Panc1 (cell line): ENCODE measurements around the gene MAN1A1. TPM values are rescaled to one million over a fixed set of nuclear protein-coding genes. Genes with fewer than 3 reads are reported as not detected.

Experiments
- ATAC-seq: fragments of 200-7000 bp; cut with Tn5 transposase; 2 replicates; pipeline ENCODE4 v1.9.1; 2020; ENCODE audit warnings: mild to moderate bottlenecking, moderate library complexity
- BruUV-seq: library from RNA; stranded (reverse); fragments of 400-500 nt; replicated peaks from 2 replicates; lab custom pipeline; 2021; lab: Mats Ljungman, UMichigan
- CTCF ChIA-PET: fragments of 300-600 bp; sonication (Branson Sonifier 250); formaldehyde crosslinking; loops from one replicate; lab custom pipeline; 2022; ENCODE audit warnings: antibody characterized with exemption; lab: Charles Lee
- POLR2A ChIA-PET: fragments of 300-600 bp; sonication (Branson Sonifier 250); formaldehyde crosslinking; loops from one replicate; lab custom pipeline; 2022; ENCODE audit warnings: antibody characterized with exemption; lab: Charles Lee
- DNase-seq: peaks from one replicate; pipeline ENCODE4 v3.0.0-alpha.2; 2010; ENCODE audit warnings: low read depth, low spot score
- H3K27ac ChIP-seq: 2 replicates; pipeline ENCODE4 v1.5.1; 2011; ENCODE audit warnings: mild to moderate bottlenecking, low read length, inconsistent platforms
- H3K27me3 ChIP-seq: fragments of 200-500 bp; sonication (Bioruptor generic); 2 replicates; pipeline ENCODE4 v1.6.0; 2014; ENCODE audit warnings: low read length, inconsistent platforms; ENCODE audit not compliant: control insufficient read depth, insufficient read depth
- H3K36me3 ChIP-seq: fragments of 200-500 bp; sonication (Bioruptor generic); 2 replicates; pipeline ENCODE4 v1.5.1; 2014; ENCODE audit warnings: inconsistent platforms, mild to moderate bottlenecking, low read length, moderate library complexity; ENCODE audit not compliant: control insufficient read depth, insufficient read depth
- H3K4me1 ChIP-seq: 2 replicates; pipeline ENCODE4 v1.5.1; 2011; ENCODE audit warnings: inconsistent platforms, mild to moderate bottlenecking, low read length, moderate library complexity; ENCODE audit not compliant: control insufficient read depth, insufficient read depth
- H3K4me3 ChIP-seq, 2 experiments: 2 replicates each; pipeline ENCODE4 v1.5.1; 2011 to 2012; ENCODE audit warnings: low read depth in 2 of 2, low read length in 2 of 2, mild to moderate bottlenecking in 2 of 2, inconsistent platforms in 1 of 2, moderate library complexity in 1 of 2
- H3K9me3 ChIP-seq: fragments of 200-500 bp; sonication (Bioruptor generic); 2 replicates; pipeline ENCODE4 v1.5.1; 2014; ENCODE audit warnings: low read depth, mild to moderate bottlenecking, inconsistent platforms, low read length, moderate library complexity; ENCODE audit not compliant: control insufficient read depth, insufficient read depth
- POLR2AphosphoS5 ChIP-seq: IDR thresholded peaks from 2 replicates; pipeline ENCODE4 v1.6.1; 2012; ENCODE audit warnings: mild to moderate bottlenecking, low read depth, low read length, moderate library complexity
- SIN3A ChIP-seq: IDR thresholded peaks from 2 replicates; pipeline ENCODE4 v1.6.1; 2012; ENCODE audit warnings: low read depth, mild to moderate bottlenecking, low read length, moderate library complexity, borderline replicate concordance; ENCODE audit not compliant: insufficient read depth
- TCF7L2 ChIP-seq: IDR thresholded peaks from 2 replicates; pipeline ENCODE4 v1.6.1; 2011; ENCODE audit warnings: mild to moderate bottlenecking, low read depth, low read length, inconsistent platforms
- in situ Hi-C: cut with HindIII; loops from 2 replicates; pipeline ENCODE4 v1.10.0; 2016; ENCODE audit warnings: low sequenced_read_pairs, low pct_unique_long_range_greater_than_20kb
- intact Hi-C: fragments of 100-400 bp; cut with micrococcal nuclease; formaldehyde crosslinking; loops from one replicate; pipeline ENCODE4 v1.10.0; 2022; ENCODE audit not compliant: unreplicated experiment
- total RNA-seq: library from RNA; stranded (reverse); gene quantifications from one replicate; pipeline ENCODE4 v1.2.1, GENCODE V29; 2021; ENCODE audit not compliant: unreplicated experiment
- TF ChIP-seq, protein P1 (sequence below), 2 experiments: IDR thresholded peaks; 2 replicates each; pipeline ENCODE4 v1.6.1; 2011 to 2012; ENCODE audit warnings: low read depth in 2 of 2, control low read depth in 1 of 2, low read length in 1 of 2, mild to moderate bottlenecking in 1 of 2, moderate library complexity in 1 of 2; ENCODE audit not compliant: insufficient read depth in 1 of 2
- TF ChIP-seq, protein P2 (sequence below): fragments of 450-650 bp; IDR thresholded peaks from 2 replicates; pipeline ENCODE4 v1.5.1; 2017; ENCODE audit warnings: mild to moderate bottlenecking

The MAN1A1 gene
- total RNA-seq, 1 experiment from 2014 or later = 3.2 TPM

DNA sequence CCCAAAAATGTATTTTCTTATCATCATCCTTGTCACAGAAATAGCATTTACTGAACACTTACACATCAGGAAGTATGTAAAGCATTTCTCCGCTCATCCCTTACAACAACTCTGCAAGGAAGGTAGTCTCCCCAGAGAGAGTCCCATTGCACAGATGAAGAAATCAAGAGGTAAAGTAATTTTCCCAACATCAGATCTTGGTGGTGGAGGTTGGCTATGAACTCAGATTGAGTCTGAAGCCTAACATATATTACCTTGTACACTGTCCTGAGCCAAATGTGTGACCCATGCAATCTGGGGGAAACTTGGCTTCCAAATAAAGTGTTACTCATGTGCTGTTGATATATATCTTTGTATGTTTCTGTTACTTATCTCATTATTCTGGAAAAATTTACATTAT, 31.4 kb downstream of the MAN1A1 start:
- intact Hi-C loops = no loop called here

DNA sequence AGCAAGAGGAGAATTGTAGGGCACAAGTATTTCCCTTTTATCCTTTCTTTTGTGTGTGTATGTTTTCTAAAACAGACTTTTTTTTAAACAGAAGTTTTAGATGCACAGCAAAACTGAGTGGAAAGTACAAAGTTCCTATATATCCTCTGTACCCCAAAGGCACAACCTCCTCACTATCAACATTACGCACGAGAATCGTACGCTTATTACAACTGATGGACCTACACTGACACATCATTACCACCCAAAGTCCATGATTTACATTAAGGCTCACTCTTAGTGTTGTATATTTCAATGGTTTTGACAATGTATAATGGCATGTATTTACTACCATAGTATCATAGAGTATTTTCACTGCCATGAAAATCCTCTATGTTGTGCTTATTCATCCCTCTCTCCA, 32.6 kb downstream of the MAN1A1 start:
- H3K4me3 ChIP-seq = no peak overlapping the region
- ChIA-PET POLR2A (no interaction called here), CTCF (no interaction called here)
- DNase-seq (no peak), ATAC-seq (no peak)
- no peak for TF ChIP-seq TCF7L2
- TF ChIP-seq, protein P1, sequence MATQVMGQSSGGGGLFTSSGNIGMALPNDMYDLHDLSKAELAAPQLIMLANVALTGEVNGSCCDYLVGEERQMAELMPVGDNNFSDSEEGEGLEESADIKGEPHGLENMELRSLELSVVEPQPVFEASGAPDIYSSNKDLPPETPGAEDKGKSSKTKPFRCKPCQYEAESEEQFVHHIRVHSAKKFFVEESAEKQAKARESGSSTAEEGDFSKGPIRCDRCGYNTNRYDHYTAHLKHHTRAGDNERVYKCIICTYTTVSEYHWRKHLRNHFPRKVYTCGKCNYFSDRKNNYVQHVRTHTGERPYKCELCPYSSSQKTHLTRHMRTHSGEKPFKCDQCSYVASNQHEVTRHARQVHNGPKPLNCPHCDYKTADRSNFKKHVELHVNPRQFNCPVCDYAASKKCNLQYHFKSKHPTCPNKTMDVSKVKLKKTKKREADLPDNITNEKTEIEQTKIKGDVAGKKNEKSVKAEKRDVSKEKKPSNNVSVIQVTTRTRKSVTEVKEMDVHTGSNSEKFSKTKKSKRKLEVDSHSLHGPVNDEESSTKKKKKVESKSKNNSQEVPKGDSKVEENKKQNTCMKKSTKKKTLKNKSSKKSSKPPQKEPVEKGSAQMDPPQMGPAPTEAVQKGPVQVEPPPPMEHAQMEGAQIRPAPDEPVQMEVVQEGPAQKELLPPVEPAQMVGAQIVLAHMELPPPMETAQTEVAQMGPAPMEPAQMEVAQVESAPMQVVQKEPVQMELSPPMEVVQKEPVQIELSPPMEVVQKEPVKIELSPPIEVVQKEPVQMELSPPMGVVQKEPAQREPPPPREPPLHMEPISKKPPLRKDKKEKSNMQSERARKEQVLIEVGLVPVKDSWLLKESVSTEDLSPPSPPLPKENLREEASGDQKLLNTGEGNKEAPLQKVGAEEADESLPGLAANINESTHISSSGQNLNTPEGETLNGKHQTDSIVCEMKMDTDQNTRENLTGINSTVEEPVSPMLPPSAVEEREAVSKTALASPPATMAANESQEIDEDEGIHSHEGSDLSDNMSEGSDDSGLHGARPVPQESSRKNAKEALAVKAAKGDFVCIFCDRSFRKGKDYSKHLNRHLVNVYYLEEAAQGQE (IDR thresholded peaks at IDR 0.05; ENCODE audit: insufficient read depth in 1 of 2, low read depth in 2 of 2, low read length in 1 of 2) = no peak
- TF ChIP-seq, protein P2, sequence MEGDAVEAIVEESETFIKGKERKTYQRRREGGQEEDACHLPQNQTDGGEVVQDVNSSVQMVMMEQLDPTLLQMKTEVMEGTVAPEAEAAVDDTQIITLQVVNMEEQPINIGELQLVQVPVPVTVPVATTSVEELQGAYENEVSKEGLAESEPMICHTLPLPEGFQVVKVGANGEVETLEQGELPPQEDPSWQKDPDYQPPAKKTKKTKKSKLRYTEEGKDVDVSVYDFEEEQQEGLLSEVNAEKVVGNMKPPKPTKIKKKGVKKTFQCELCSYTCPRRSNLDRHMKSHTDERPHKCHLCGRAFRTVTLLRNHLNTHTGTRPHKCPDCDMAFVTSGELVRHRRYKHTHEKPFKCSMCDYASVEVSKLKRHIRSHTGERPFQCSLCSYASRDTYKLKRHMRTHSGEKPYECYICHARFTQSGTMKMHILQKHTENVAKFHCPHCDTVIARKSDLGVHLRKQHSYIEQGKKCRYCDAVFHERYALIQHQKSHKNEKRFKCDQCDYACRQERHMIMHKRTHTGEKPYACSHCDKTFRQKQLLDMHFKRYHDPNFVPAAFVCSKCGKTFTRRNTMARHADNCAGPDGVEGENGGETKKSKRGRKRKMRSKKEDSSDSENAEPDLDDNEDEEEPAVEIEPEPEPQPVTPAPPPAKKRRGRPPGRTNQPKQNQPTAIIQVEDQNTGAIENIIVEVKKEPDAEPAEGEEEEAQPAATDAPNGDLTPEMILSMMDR = no peak
- TF ChIP-seq POLR2AphosphoS5 = no peak
- no peak for TF ChIP-seq SIN3A
- no peaks in the 10 kb centered on the region for H3K27me3 ChIP-seq
- H3K4me1 ChIP-seq = no peaks in the 10 kb centered on the region
- in situ Hi-C loops = no loop called here
- no peaks in the 10 kb centered on the region for H3K9me3 ChIP-seq
- no peaks in the 10 kb centered on the region for H3K36me3 ChIP-seq
- intact Hi-C loops = no loop called here
- no peak overlapping the region for H3K27ac ChIP-seq
- no TSS peak for BruUV-seq

More for the DNA sequence above, 31.4 kb downstream of the MAN1A1 start:
- TF ChIP-seq TCF7L2 (no peak), POLR2AphosphoS5 (no peak), SIN3A (no peak)
- TF ChIP-seq, protein P1 (IDR thresholded peaks at IDR 0.05; ENCODE audit: insufficient read depth in 1 of 2, low read depth in 2 of 2, low read length in 1 of 2) = no peak
- TF ChIP-seq, protein P2 = no peak
- no TSS peak for BruUV-seq
- Histone ChIP-seq H3K27me3 (no peaks in the 10 kb centered on the region), H3K4me1 (no peaks in the 10 kb centered on the region), H3K4me3 (no peak overlapping the region), H3K36me3 (no peaks in the 10 kb centered on the region), H3K9me3 (no peaks in the 10 kb centered on the region), H3K27ac (no peak overlapping the region)
- DNase-seq (no peak), ATAC-seq (no peak)
- in situ Hi-C loops = no loop called here
- CTCF ChIA-PET = no interaction called here
- POLR2A ChIA-PET = interaction anchor here (0.6 kb wide), 1 partner anchor 1490 kb away, joined by 4 read pairs; no protein-coding TSS in a partner anchor
